ENCODE results near the gene IST1.
"Not testable (repeated sequence)": the region's sequence is repeated elsewhere in the genome, so short reads cannot be mapped to it uniquely, and the experiment has no call there.

Gene IST1

DNA sequence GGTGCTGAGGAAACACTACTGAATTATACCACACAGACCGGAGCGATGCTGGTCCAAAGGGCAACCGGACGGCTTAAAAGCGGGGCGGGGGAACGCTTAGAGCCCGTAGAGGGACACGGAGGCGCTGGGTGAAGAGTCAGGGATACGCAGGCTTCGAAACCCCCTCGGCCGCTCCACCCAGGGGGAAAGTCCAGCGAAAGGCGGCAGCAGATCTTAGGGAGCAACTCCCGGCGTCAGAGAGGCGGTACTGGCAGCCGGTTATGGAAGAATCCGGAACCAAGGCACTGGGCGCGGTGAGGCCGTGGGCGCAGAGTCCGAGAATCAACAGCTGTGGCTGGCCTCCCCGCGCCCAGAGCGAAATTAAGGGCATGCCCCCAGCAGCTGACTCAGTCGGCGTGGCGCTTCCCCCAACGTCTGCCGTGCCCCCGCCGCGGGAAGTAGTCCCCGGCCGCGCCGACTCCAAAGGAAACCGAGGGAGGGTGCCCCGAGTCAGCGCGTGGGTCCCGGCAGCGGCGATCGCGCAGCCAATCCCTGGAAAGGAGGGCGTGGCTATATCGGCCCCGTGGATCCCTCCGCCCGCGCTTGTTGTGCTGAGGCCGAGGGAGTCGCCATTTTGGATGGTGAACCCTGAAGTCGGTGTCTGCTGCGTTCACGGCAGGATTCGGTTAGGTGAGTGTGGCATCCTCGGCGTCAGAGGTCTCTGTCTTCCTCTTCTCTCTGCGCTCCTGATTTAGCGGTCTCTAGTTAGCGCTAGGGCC lies at the start of gene IST1:
Gene IST1, plus strand, starts transcription at position 611 of the 758 bp plus-strand sequence. CDS start 20,110 bp downstream, outside the sequence.
- DNase-seq (ENCODE audit: low read depth, low spot score) = peak; percentile 95
- H3K27ac ChIP-seq = peak within 1 kb of the TSS; percentile 96

DNA sequence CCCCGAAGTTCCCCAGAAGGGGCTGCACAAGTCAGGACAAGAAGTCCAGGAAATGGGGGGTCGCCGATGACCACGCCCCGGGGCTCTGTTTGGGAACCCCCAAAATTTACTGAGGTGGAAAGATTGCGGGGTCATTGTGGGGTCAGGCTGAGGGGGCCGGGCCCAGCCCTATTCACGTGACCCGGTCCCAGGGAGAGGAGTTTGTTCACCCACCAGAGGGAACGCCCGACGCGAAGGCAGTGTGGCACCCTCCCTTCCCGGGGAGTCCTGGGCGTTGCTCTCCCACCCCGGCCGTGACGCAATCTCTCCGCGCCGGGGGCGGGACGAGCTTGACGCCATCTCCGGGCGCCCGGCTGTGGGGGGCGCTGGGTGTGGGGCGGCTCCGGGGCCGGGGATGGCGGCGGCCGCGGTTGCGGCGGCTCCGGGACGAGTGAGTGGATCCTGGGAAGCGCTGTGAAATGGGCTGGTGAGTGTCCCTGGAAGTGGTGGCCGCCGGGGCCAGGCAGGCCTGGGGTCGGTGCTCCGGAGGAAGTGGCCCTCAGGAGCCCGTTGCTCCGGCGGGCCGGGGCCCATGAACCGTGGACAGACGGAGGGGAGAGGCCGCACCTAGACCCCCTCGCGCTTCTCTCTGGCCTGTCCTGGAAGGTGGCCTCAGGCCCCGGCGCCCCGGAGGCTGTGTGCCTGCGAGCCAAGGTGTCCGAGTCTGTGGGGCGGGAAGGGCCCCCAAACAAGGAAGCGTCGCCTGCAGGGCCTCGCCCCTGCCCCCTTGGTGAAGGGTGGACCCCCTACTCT lies 49.5 kb upstream of the IST1 start, which contains the start of gene ATXN1L:
Gene ATXN1L, plus strand, starts transcription at position 338 of the 792 bp plus-strand sequence. CDS start 3,765 bp downstream, outside the sequence.
- peak within 1 kb of the TSS; percentile 64 for H3K27ac ChIP-seq
- DNase-seq (ENCODE audit: low read depth, low spot score) = peak; percentile 67

DNA sequence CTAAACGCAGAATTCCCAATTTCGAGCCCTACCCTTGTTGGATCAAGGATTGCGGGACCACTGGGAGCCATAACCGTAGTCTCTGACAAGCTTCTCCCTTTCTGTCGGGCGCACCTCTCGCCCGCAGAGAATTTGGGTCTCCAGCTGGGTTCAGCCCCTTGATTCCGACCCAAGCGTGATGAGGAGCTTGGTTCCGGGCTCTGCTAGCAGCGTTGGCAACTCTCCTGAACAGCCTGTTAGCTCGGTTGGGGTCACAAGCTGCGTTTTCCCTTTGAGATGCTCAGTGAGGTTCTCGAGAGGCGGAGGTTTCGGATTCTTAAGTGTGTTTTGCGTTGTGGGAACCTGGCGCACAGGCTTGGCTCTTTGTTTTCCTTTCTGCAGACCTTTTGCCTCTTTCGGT lies 48.9 kb upstream of the IST1 start:
- H3K27ac ChIP-seq = peak overlapping the region; percentile 64
- no peak for DNase-seq (ENCODE audit: low read depth, low spot score)

DNA sequence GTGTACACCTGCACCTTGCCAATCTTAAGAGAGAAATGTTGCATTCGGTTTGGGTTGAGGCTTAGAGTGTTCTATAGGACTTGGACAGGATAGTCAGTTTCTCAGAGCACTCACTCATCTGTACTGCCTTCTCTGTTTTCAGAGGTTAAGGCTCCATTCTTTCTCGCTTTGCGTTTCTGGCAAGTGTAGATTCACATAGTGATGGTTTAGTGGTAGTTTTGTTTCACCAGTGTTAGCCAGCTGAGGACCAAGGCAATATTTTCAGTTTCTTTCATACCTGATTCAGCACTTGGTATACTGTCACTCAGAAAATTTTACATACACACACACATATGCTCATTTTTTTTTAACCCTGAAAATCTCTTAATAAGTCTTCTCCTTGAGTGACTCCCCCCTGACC lies 48.2 kb upstream of the IST1 start:
- DNase-seq (ENCODE audit: low read depth, low spot score) = no peak
- H3K27ac ChIP-seq = no peak overlapping the region

DNA sequence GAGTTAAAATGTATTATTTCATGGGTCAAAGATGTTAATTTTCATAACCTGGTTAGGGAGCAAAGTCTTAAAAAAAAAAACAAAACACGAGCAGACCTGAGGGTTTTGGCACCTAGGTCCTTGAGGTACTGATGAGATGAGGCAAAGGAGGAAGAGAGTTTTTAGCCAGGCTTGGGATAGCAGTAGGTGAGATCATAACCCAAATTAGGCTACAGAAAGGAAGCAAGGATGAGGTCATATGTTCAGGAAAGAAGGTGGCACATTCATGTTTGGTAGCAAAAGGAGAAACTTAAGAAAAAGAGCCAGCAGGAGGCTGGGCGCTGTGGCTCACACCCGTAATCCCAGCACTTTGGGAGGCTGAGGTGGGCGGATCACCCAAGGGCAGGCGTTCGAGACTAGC lies 46.7 kb upstream of the IST1 start:
- no peak overlapping the region for H3K27ac ChIP-seq
- no peak for DNase-seq (ENCODE audit: low read depth, low spot score)

DNA sequence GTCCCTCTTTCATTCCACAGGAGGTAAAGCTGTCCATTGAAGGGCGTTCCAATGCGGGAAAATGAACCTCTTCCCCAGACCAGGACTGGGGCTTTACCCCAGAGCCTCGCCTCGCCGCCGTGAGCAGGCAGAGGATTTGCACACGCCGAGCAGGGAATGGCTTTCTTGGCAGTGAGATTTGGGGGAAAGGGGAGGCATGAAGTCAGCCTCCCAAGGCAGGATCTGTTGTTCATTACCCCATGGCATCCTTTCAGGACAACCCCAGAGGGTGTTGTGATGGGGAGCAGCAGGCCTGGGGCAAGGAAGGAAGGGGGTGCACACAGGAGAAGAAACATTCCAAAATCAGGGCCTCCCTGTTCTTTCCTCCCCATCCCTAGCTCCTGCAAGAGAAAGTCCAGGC lies 43.6 kb upstream of the IST1 start:
- no peak for DNase-seq (ENCODE audit: low read depth, low spot score)
- no peak overlapping the region for H3K27ac ChIP-seq

DNA sequence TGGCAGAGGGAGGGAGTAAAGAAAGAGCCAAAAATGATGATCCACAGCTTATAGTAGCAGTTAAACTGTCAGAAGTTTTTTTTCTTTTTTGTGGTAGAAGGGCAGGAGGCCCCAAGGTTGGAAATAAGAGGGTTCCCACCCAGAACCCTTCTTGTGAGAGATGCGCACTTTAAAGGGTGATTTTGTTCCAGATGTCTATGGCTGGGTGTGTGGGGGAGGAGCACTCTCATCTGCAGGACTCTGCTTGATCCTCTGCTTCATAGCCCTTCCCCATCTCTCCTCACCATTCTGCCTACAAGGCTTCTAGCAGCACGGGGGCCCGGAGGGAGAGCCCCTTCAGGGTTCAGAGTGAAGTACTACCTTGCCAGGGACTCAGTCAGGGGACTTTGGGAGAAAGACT lies 43.2 kb upstream of the IST1 start:
- DNase-seq (ENCODE audit: low read depth, low spot score) = no peak
- no peak overlapping the region for H3K27ac ChIP-seq

DNA sequence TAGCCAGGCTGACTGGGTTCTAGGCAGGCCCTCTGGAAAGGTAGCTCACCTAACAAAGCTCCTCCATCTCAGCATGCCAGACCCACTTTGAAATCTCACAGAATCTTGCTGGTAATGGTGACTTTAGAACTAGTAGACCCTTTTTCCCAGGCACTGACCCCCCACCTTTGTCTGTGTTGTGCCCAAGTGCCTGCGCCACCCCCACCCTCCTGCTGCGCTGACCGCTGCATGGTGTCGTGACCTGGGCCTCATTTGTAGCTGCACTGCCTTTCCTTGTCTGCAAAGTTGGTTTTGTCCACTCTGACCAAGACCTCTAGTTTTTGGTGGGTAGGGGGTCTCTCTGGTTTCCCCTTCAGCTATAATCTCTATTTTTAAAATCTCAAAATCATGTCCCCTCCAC lies 42.8 kb upstream of the IST1 start:
- H3K27ac ChIP-seq = no peak overlapping the region
- DNase-seq (ENCODE audit: low read depth, low spot score) = no peak

DNA sequence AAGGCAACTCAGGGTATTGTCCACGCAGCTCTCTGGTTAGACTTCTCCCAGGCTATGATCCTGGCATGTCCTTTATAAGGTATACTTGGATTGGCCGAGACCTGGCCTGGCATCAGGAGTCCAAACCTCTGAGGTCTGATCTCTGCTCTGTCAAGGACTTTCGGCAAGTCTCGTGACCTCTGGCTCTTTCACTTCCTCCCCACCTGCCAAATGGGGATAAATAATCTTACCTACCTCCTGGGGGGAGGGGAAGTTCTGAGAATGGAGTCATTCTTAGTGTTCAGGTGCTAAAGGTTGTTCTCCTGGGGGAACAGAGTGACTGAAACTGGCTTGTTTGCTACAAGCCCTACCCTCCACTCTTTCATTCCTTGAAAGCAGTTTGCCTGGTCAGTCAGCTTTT lies 41.9 kb upstream of the IST1 start:
- no peak overlapping the region for H3K27ac ChIP-seq
- DNase-seq (ENCODE audit: low read depth, low spot score) = no peak

DNA sequence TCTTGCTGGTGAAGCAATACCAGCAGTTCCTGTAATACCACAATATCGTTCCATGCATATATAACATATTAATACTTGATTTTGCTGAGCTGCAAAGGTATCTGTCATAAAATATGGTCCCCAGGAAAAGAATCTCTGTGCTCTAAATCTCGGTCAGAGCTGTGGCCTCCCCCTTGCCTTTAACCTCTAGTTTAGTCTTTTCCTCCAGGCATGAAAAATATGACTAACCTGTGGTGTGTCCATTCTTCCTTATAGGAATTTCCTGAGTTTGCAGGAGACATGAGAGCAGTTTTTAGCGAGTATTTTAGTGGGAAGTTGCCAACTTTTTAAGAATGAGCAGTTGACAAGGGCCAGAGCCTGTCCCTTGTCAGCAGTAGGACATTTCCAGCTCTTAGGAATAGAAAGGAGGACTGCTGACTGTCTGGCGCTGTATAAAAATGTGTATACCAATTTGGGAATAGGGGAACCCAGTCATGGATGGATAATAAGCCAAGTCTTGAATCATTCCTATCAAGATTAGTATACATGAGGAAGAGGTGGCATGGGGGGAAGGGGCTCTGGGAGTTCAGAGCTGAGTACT lies 40.9 kb upstream of the IST1 start:
- H3K27ac ChIP-seq = no peak overlapping the region
- no peak for DNase-seq (ENCODE audit: low read depth, low spot score)

DNA sequence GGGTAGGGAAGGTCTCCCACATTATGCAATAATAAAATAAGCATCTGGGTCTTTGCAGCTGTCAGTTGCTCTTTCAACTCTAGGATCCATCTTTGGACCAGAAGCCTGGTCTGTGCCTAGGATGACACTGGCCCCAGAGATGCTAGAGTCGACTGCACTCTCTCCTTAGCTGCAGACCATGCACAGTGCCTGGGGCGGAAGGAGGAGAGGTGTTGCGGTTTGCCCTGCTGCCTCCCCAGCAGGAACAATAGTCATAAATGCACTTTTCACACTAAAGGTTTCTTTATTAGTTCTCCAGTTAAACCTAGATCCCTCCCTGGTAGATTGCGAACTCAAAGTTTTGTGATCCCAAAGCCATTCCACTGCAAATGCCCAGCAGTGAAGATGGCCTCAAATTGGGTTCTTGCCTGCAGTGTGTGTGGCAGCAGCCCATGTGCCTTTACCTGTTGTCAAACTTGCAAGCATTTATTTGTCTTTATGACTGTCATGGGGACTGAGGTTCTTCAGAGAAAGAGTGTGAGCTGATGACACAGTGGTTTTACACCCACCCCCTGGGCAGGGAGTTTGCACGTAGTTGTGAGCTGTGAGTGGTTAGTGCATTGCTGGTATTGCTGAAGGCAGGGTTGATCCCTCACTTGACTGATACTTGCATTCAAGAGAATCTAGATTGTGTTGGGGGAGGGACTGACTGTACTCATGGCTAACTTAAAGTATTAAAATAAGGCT lies 39.2 kb upstream of the IST1 start:
- H3K27ac ChIP-seq = no peak overlapping the region
- no peak for DNase-seq (ENCODE audit: low read depth, low spot score)

DNA sequence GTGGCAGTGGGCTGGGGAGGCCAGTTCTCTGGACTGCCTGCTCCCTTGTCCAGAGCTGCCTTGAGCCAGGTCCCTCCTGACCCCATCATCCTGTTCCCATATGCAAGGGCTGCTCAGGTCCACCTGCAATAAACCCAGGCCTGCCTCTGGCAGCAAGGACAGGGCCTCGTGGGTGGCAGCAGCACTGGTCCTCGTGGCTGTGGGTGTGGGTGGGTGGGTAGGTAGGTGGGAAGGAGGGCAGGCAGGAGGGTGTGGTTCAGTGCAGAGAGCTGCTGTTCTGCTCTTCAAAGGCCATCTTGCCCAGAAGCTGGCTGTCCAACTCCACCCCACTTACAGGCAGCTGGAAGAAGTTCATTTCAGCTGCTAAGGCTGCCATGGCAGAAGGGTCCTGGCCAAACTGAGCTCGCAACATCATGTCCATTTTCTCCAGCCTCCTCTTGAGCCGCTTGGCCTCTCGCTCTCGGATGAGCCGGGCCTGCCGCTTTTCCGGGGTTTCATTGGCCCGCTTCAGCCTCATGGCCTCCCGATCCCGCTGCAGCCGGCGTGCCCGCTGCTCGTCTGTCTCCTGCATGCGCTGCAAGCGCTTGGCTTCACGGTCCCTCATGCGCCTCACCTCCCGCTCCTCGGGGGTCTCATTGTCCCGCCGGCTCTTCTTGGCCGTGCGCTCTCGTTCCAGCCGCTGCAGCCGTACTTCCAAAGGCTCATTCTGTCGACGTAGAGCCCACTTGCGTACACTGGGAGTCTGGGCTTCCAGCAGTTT lies 35.4 kb upstream of the IST1 start:
- no peak for DNase-seq (ENCODE audit: low read depth, low spot score)
- H3K27ac ChIP-seq = no peak overlapping the region

DNA sequence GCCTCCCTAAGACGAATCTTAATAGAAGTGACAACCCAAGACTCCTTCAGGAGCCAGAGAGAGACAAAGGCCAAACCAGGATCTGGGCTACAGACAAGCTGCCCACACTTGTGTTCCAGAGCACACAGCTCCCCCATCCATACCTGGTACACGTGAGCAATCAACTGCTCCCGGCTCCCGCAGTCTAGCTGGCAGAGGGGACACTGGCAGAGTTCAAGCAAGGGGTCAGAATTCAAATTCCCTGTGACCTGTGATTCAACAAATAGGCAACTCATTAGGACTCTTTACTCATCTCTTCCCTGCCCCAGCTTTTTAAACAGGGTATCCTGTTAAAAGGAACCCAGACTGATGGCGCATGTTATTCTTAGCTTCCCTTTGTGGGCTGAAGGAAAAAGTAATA lies 31.3 kb upstream of the IST1 start:
- H3K27ac ChIP-seq = no peak overlapping the region
- no peak for DNase-seq (ENCODE audit: low read depth, low spot score)

DNA sequence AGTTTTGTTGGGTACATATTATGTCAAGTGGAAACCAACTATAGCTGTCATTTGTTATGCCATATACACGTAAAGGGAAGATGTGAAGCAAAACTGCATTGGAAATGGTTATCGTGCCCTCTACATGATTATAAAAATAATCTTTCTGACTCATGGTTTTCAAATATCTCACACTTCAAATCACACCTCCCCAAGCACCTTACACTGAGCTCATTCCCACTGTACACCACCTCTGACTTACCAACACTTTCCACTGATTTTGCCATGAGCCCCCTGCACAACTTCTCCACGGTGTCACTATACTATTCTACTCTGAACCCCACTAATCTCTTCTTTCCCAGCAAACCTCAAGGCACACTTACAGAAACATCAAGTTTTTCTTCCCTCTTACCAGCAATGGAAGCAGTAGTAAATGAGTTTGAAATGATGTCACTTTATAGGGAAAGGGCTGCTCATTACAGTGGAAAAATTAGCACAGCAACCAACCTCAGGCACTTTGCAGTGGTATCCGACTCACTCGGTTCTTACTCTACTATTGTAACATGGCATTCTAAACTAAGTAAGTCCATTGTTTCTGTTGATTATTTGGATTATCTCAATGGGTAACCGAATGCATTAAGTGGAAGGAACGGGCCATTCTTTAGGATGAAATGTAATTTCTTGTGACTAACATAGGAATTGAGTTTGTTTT lies 30.0 kb upstream of the IST1 start:
- H3K27ac ChIP-seq = no peak overlapping the region
- no peak for DNase-seq (ENCODE audit: low read depth, low spot score)

DNA sequence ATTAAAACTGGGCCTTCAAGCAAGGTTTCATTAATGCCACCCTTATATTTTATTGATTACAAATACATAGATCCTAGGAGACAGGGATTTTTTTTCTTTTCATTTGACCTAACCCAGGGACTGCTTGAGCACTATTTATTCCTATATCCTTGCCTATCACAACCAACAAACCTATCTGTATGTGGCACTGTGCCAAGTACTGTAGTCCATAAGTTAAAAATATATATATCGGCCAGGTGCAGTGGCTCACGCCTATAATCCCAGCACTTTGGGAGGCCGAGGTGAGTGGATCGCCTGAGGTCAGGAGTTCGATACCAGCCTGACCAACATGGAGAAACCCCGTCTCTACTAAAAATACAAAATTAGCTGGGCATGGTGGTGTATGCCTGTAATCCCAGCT lies 28.2 kb upstream of the IST1 start:
- not testable (repeated sequence) for DNase-seq (ENCODE audit: low read depth, low spot score); H3K27ac ChIP-seq

DNA sequence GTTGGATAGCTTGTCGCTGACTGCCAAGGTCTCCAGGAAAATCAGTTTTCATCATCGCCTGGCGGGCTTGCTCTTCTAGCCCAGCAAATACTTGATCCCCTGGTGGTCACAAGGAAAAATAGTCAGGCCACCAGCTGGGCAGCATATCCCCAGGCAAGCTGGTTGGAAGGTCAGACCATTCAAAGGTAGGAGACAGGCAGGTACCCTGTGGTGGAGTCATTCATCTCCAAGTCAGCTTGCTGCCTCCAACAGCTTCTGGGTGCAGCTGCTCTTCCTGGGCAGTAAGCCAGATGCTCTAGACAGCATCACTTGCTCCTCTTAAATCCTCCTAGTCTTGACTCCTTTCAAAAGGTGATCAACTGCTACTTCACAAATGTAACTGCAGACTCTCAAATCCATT lies 27.4 kb upstream of the IST1 start:
- no peak for DNase-seq (ENCODE audit: low read depth, low spot score)
- H3K27ac ChIP-seq = no peak overlapping the region

DNA sequence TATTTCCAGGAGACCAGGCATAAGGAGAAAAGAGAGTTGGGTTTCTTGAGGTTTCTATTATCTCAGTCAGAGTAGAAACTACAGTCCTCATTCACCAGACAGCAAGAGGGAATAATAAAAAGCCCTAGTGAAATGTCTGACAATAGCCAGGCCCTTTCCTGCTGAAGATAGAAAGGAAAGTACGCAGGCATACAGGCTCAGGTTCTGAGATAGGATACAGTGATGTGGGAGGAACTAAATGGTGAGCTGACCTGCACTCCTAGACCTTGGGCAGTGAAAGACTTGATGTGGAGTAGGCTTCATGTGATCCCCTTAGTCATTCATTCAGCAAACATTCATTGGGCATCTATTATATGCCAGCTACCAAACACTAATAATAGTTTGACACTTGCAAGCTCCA lies 26.2 kb upstream of the IST1 start:
- DNase-seq (ENCODE audit: low read depth, low spot score) = no peak

DNA sequence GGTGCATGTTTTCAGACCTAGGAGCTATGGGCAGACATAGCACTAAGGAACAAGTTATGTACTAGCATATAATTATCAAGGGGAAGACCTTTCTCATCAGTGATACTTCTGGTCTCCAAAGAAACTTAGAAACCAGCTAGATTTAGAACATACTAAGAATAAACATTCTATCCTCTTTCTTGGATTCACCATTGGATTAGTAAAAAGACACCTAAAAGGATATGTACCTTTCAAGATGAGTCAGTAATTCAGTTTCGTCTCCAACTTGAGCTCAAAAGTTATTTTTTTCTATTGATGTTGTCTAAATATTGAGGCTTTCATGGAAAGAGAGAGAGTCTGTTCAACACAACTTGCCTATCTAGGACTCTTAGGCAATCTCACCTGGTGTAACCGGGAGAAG lies 24.5 kb upstream of the IST1 start:
- DNase-seq (ENCODE audit: low read depth, low spot score) = no peak
- H3K27ac ChIP-seq = no peak overlapping the region

More for the DNA sequence above, 26.2 kb upstream of the IST1 start:
- H3K27ac ChIP-seq = no peak overlapping the region

DNA sequence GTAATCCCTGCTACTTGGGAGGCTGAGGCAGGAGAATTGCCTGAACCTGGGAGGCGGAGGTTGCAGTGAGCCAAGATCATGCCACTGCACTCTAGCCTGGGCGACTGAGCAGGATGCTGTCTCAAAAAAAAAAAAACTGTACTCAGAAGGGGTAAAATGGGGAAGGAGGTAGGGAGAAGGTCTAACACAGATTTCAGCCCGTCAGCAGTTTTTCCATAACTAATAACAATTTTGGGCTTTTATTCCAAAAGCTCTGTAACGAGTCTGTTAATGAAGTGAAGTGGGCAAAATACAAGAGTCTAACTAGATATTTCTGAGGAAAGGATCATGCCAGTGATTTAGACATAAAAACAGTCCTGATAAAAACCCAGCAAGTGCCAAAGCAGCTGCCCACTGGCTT lies 22.1 kb upstream of the IST1 start:
- no peak overlapping the region for H3K27ac ChIP-seq
- DNase-seq (ENCODE audit: low read depth, low spot score) = no peak
